GM23338 (cell line): ENCODE measurements around the gene TRIO. TPM values are rescaled to one million over a fixed set of nuclear protein-coding genes. Genes with fewer than 3 reads are reported as not detected.

Source experiments
- ATAC-seq: fragments of 200-7000 bp; cut with Tn5 transposase; 3 replicates; pipeline ENCODE4 v1.9.1; 2020
- DNase-seq: peaks from one replicate; pipeline ENCODE4 v3.0.0-alpha.2; 2015; ENCODE audit warnings: low spot score
- H2AFZ ChIP-seq: fragments of 200-600 bp; sonication (generic); 2 replicates; pipeline ENCODE4 v1.8.0; 2016; ENCODE audit warnings: antibody characterized with exemption, mild to moderate bottlenecking, moderate library complexity
- H3F3A ChIP-seq: fragments of 200-600 bp; sonication (generic); replicated peaks from 2 replicates; pipeline ENCODE4 v1.8.0; 2017; ENCODE audit warnings: antibody characterized with exemption, mixed run types, low read depth
- H3K27ac ChIP-seq: fragments of 200-600 bp; sonication (generic); 2 replicates; pipeline ENCODE4 v1.6.1; 2016; ENCODE audit warnings: low read depth
- H3K27me3 ChIP-seq: fragments of 200-600 bp; sonication (generic); 2 replicates; pipeline ENCODE4 v1.8.0; 2016; ENCODE audit warnings: mild to moderate bottlenecking, mixed run types, moderate library complexity; ENCODE audit not compliant: insufficient read depth
- H3K36me3 ChIP-seq: fragments of 200-600 bp; sonication (generic); 2 replicates; pipeline ENCODE4 v1.8.0; 2016; ENCODE audit warnings: mild to moderate bottlenecking; ENCODE audit not compliant: insufficient read depth
- H3K4me1 ChIP-seq: fragments of 200-600 bp; sonication (generic); 2 replicates; pipeline ENCODE4 v1.8.0; 2016; ENCODE audit warnings: mild to moderate bottlenecking, moderate library complexity; ENCODE audit not compliant: insufficient read depth
- H3K4me2 ChIP-seq: fragments of 200-600 bp; sonication (generic); 2 replicates; pipeline ENCODE4 v1.7.1; 2017; ENCODE audit warnings: mixed run types
- H3K4me3 ChIP-seq: fragments of 200-600 bp; sonication (generic); 2 replicates; pipeline ENCODE4 v1.6.1; 2016; ENCODE audit warnings: mixed run types
- H3K79me2 ChIP-seq: fragments of 200-600 bp; sonication (generic); replicated peaks from 2 replicates; pipeline ENCODE4 v1.8.0; 2017; ENCODE audit warnings: mild to moderate bottlenecking; ENCODE audit not compliant: insufficient read depth
- H3K9me2 ChIP-seq: fragments of 200-600 bp; sonication (generic); 2 replicates; pipeline ENCODE4 v1.8.0; 2017; ENCODE audit not compliant: insufficient read depth
- H4K20me1 ChIP-seq: fragments of 200-600 bp; sonication (generic); replicated peaks from 2 replicates; pipeline ENCODE4 v1.8.0; 2017; ENCODE audit warnings: mild to moderate bottlenecking; ENCODE audit not compliant: insufficient read depth
- H3K27ac Mint-ChIP-seq: 2 replicates; pipeline ENCODE4 v1.8.0; 2020; ENCODE audit warnings: inconsistent platforms, mild to moderate bottlenecking, moderate library complexity, mixed read lengths
- H3K27me3 Mint-ChIP-seq: 3 replicates; pipeline ENCODE4 v1.8.0; 2022; ENCODE audit warnings: low read depth, mild to moderate bottlenecking, moderate library complexity, mixed read lengths, inconsistent platforms; ENCODE audit not compliant: insufficient read depth, poor library complexity
- H3K36me3 Mint-ChIP-seq: 3 replicates; pipeline ENCODE4 v1.8.0; 2021; ENCODE audit warnings: low read depth, mild to moderate bottlenecking, inconsistent platforms, moderate library complexity, mixed read lengths
- H3K4me1 Mint-ChIP-seq: 3 replicates; pipeline ENCODE4 v1.8.0; 2020; ENCODE audit warnings: mild to moderate bottlenecking, inconsistent platforms, mixed read lengths
- H3K4me3 Mint-ChIP-seq: 3 replicates; pipeline ENCODE4 v1.8.0; 2021; ENCODE audit warnings: moderate library complexity, mild to moderate bottlenecking, inconsistent platforms, mixed read lengths
- H3K9me3 Mint-ChIP-seq: 3 replicates; pipeline ENCODE4 v1.8.0; 2020; ENCODE audit warnings: moderate library complexity, mild to moderate bottlenecking, inconsistent platforms, mixed read lengths
- CTCF ChIP-seq, 2 experiments: fragments of 200-600 bp in 1 of 2; sonication (generic) in 1 of 2; conservative IDR thresholded peaks; 2 replicates each; pipeline versions ENCODE4 v1.5.1 to v1.6.1; 2016 to 2017; ENCODE audit warnings: antibody characterized with exemption in 2 of 2, low read depth in 2 of 2, mild to moderate bottlenecking in 2 of 2, moderate library complexity in 1 of 2
- ETS1 ChIP-seq: IDR thresholded peaks from 2 replicates; pipeline ENCODE4 v1.6.1; 2016; ENCODE audit warnings: antibody characterized with exemption
- EZH2phosphoT487 ChIP-seq: fragments of 200-600 bp; sonication (generic); IDR thresholded peaks from one replicate; pipeline ENCODE4 v1.8.1; 2018; ENCODE audit warnings: antibody characterized with exemption; ENCODE audit not compliant: unreplicated experiment
- NANOG ChIP-seq: IDR thresholded peaks from 2 replicates; pipeline ENCODE4 v1.6.1; 2016; ENCODE audit warnings: antibody characterized with exemption, borderline replicate concordance
- POLR2AphosphoS5 ChIP-seq: IDR thresholded peaks from 2 replicates; pipeline ENCODE4 v1.6.1; 2016; ENCODE audit warnings: antibody characterized with exemption, low read depth
- REST ChIP-seq: IDR thresholded peaks from one replicate; pipeline ENCODE4 v1.6.1; 2018; ENCODE audit warnings: antibody characterized with exemption; ENCODE audit not compliant: unreplicated experiment
- ZNF114 ChIP-seq: fragments of 250-450 bp; sonication (Bioruptor Pico); IDR thresholded peaks from 2 replicates; pipeline ENCODE4 v1.5.0; 2020; ENCODE audit warnings: mild to moderate bottlenecking, moderate library complexity
- ZNF462 ChIP-seq: fragments of 250-450 bp; sonication (Bioruptor Pico); IDR thresholded peaks from 2 replicates; pipeline ENCODE4 v1.5.0; 2020; ENCODE audit warnings: mild to moderate bottlenecking, moderate library complexity
- polyA plus RNA-seq: library from polyadenylated mRNA; unstranded; fragments of >200 nt; fragmentation: Nextera tagmentation; extraction: Ambion mirVana; gene quantifications from 2 replicates; pipeline ENCODE4 v1.2.1, GENCODE V29; 2016
- total RNA-seq: library from RNA; depleted of rRNA; stranded (reverse); fragments of >200 nt; shearing (Covaris generic); gene quantifications from 2 replicates; pipeline ENCODE4 v1.2.3, GENCODE V29; 2014

TRIO gene
- total and polyA plus RNA-seq, 2 experiments from 2014 or later: 13.8 to 113 TPM

- TF ChIP-seq CTCF (conservative IDR thresholded peaks at IDR 0.05; ENCODE audit: low read depth in 2 of 2) (no peak), EZH2phosphoT487 (no peak), ETS1 (no peak), REST (no peak), NANOG (no peak)
Measured at GRCh38 chr5:14109041-14109747, 33.9 kb upstream of the TRIO start (continued).

GRCh38 chr5:14109771-14110170, 33.4 kb upstream of the TRIO start:
- Mint-ChIP-seq H3K4me1 (peaks cover 20% of the 10 kb centered on the region), H3K27me3 (peaks cover 9% of the 10 kb centered on the region), H3K36me3 (no peaks in the 10 kb centered on the region), H3K27ac (no peak overlapping the region), H3K9me3 (no peaks in the 10 kb centered on the region), H3K4me3 (no peak overlapping the region)
- DNase-seq (no peak), ATAC-seq (no peak)
- no peaks in the 10 kb centered on the region for H3K27me3 ChIP-seq
- H3K27ac ChIP-seq: no peak overlapping the region
- no peaks in the 10 kb centered on the region for H3F3A ChIP-seq
- peaks cover 8% of the 10 kb centered on the region; the same call in 1 of the 2 replicates for H3K9me2 ChIP-seq
- H3K4me2 ChIP-seq: no peak overlapping the region
- H2AFZ ChIP-seq: no peak overlapping the region
- no peaks in the 10 kb centered on the region; the same call in 1 of the 2 replicates for H3K36me3 ChIP-seq
- H3K4me3 ChIP-seq: no peak overlapping the region
- no peaks in the 10 kb centered on the region for H4K20me1 ChIP-seq
- H3K4me1 ChIP-seq: peaks cover 13% of the 10 kb centered on the region; the same call in 1 of the 2 replicates
- no peaks in the 10 kb centered on the region for H3K79me2 ChIP-seq
- TF ChIP-seq POLR2AphosphoS5 (no peak), ZNF114 (CRISPR knock-in tag) (no peak), ZNF462 (CRISPR knock-in tag) (no peak)
